K562 (cell line): ENCODE measurements around the gene CEP85L. TPM values are rescaled to one million over a fixed set of nuclear protein-coding genes. Genes with fewer than 3 reads are reported as not detected.
A peak's percentile ranks its signal among the peaks of the same experiment; 100 is the strongest.

ENCODE experiments used
- ATAC-seq: fragments of 200-7000 bp; cut with Tn5 transposase; 3 replicates; pipeline ENCODE4 v1.9.1; 2020; ENCODE audit warnings: moderate library complexity
- BruUV-seq: library from RNA; stranded (reverse); fragments of 400-500 nt; replicated peaks from 2 replicates; lab custom pipeline; 2021; lab: Mats Ljungman, UMichigan
- CTCF ChIA-PET: fragments of 300-600 bp; formaldehyde crosslinking; extraction: SDS; loops from one replicate; lab custom pipeline; 2021; ENCODE audit warnings: low intra/inter-chr PET ratio; lab: Yijun Ruan, JAX
- POLR2A ChIA-PET: fragments of 300-600, 350-650 bp; sonication (Branson Sonifier 250); formaldehyde crosslinking; extraction: SDS; loops from one replicate; lab custom pipeline; 2021; ENCODE audit warnings: antibody characterized with exemption, inconsistent platforms; lab: Yijun Ruan, JAX
- DNase-seq, 4 experiments: peaks; one replicate each; pipeline versions ENCODE4 v3.0.0 to v3.0.0-alpha.2; 2011 to 2018; ENCODE audit warnings: low spot score in 3 of 4, mixed read lengths in 3 of 4; ENCODE audit errors: extremely low read depth in 1 of 4
- FAIRE-seq: peaks from 2 replicates; lab custom pipeline; 2011; peaks lifted over from hg19 to GRCh38; lab: Jason Lieb, UNC
- H2AFZ ChIP-seq: 2 replicates; pipeline ENCODE4 v1.6.0; 2011; ENCODE audit warnings: low read depth, low read length, control low read depth, inconsistent platforms
- H3K27ac ChIP-seq: fragments of 200-600 bp; 3 replicates; pipeline ENCODE4 v1.8.0; 2011; ENCODE audit warnings: low read depth, mild to moderate bottlenecking, control low read depth, inconsistent platforms, low read length, moderate library complexity, mixed read lengths; ENCODE audit errors: extremely low read depth
- H3K27me3 ChIP-seq, 2 experiments: fragments of 300-600 bp in 1 of 2; 2 replicates in 1 of 2; 3 replicates in 1 of 2; pipeline versions ENCODE4 v1.6.0 to v1.8.0; 2011; ENCODE audit warnings: inconsistent platforms in 2 of 2, low read length in 2 of 2, mild to moderate bottlenecking in 1 of 2, mixed read lengths in 1 of 2, moderate library complexity in 1 of 2; ENCODE audit not compliant: control insufficient read depth in 2 of 2, insufficient read depth in 2 of 2
- H3K36me3 ChIP-seq: fragments of 300-600 bp; 3 replicates; pipeline ENCODE4 v1.8.0; 2011; ENCODE audit warnings: mild to moderate bottlenecking, low read length, inconsistent platforms; ENCODE audit not compliant: control insufficient read depth, insufficient read depth
- H3K4me1 ChIP-seq, 2 experiments: fragments of 200-600 bp in 1 of 2; replicated peaks in 1 of 2; 2 replicates in 1 of 2; 3 replicates in 1 of 2; pipeline versions ENCODE4 v1.5.1 to v1.8.0; 2011; ENCODE audit warnings: inconsistent platforms in 2 of 2, low read length in 2 of 2, mild to moderate bottlenecking in 1 of 2, mixed read lengths in 1 of 2, moderate library complexity in 1 of 2; ENCODE audit not compliant: control insufficient read depth in 2 of 2, insufficient read depth in 2 of 2
- H3K4me2 ChIP-seq: 2 replicates; pipeline ENCODE4 v1.6.1; 2011; ENCODE audit warnings: low read length, control low read depth, inconsistent platforms, mixed read lengths; ENCODE audit not compliant: insufficient read depth
- H3K4me3 ChIP-seq: fragments of 200-600 bp; sonication (generic), shearing (Covaris generic); 2 replicates; pipeline ENCODE4 v1.5.1; 2016; ENCODE audit warnings: control low read depth, inconsistent platforms
- H3K79me2 ChIP-seq: fragments of 200-600 bp; 3 replicates; pipeline ENCODE4 v1.8.0; 2011; ENCODE audit warnings: low read length, inconsistent platforms; ENCODE audit not compliant: control insufficient read depth, insufficient read depth
- H3K9ac ChIP-seq, 2 experiments: 2 replicates each; pipeline versions ENCODE4 v1.6.0 to v1.6.1; 2011; ENCODE audit warnings: low read depth in 2 of 2, low read length in 2 of 2, control low read depth in 1 of 2, inconsistent platforms in 1 of 2, mild to moderate bottlenecking in 1 of 2, mixed read lengths in 1 of 2; ENCODE audit not compliant: insufficient read depth in 1 of 2
- H3K9me1 ChIP-seq: one replicate; pipeline ENCODE4 v1.6.0; 2011; ENCODE audit warnings: inconsistent platforms, mild to moderate bottlenecking, low read length, moderate library complexity; ENCODE audit not compliant: control insufficient read depth, insufficient read depth
- H3K9me3 ChIP-seq: replicated peaks from 2 replicates; pipeline ENCODE4 v1.5.1; 2011; ENCODE audit warnings: low read depth, low read length, inconsistent platforms; ENCODE audit not compliant: control insufficient read depth, insufficient read depth
- H4K20me1 ChIP-seq: replicated peaks from 2 replicates; pipeline ENCODE4 v1.6.1; 2011; ENCODE audit warnings: low read length, inconsistent platforms, mixed read lengths; ENCODE audit not compliant: control insufficient read depth, insufficient read depth
- ARID1B ChIP-seq: fragments of 450-650 bp; IDR thresholded peaks from 2 replicates; pipeline ENCODE4 v1.6.1; 2016; ENCODE audit warnings: antibody characterized with exemption, mild to moderate bottlenecking, inconsistent platforms
- ATF2 ChIP-seq: sonication (generic); formaldehyde crosslinking; IDR thresholded peaks from 2 replicates; pipeline ENCODE4 v1.8.1; 2022; ENCODE audit warnings: missing genetic modification reagents
- EHMT2 ChIP-seq: fragments of 450-650 bp; IDR thresholded peaks from 2 replicates; pipeline ENCODE4 v1.6.1; 2018; ENCODE audit warnings: antibody characterized with exemption
- HCFC1 ChIP-seq: IDR thresholded peaks from 2 replicates; pipeline ENCODE4 v1.6.1; 2012; ENCODE audit warnings: low read depth, low read length, improper control_type of control experiment
- HDGF ChIP-seq: fragments of 450-650 bp; IDR thresholded peaks from 2 replicates; pipeline ENCODE4 v1.6.1; 2016
- HMG20A ChIP-seq: fragments of 450-650 bp; formaldehyde crosslinking; conservative IDR thresholded peaks from 2 replicates; pipeline ENCODE4 v1.4.0; 2020; ENCODE audit warnings: mild to moderate bottlenecking, mixed read lengths
- HNRNPK ChIP-seq: fragments of 200-400 bp; formaldehyde crosslinking; IDR thresholded peaks from one replicate; pipeline ENCODE4 v1.6.1; 2018; ENCODE audit warnings: mild to moderate bottlenecking, low read depth, low read length; ENCODE audit not compliant: poor library complexity, severe bottlenecking
- HSF4 ChIP-seq: fragments of 250-450 bp; sonication (Bioruptor Pico); IDR thresholded peaks from 2 replicates; pipeline ENCODE4 v2.1.2; 2022; ENCODE audit warnings: mild to moderate bottlenecking, moderate library complexity, borderline replicate concordance
- LEF1 ChIP-seq: fragments of 450-650 bp; IDR thresholded peaks from 2 replicates; pipeline ENCODE4 v1.6.1; 2016; ENCODE audit warnings: mild to moderate bottlenecking
- NCOA4 ChIP-seq: fragments of 450-650 bp; IDR thresholded peaks from 2 replicates; pipeline ENCODE4 v1.6.1; 2018; ENCODE audit warnings: mild to moderate bottlenecking; ENCODE audit not compliant: partially characterized antibody
- OTX1 ChIP-seq: fragments of 450-650 bp; formaldehyde crosslinking; IDR thresholded peaks from 2 replicates; pipeline ENCODE4 v1.4.0; 2022; ENCODE audit warnings: mild to moderate bottlenecking
- PML ChIP-seq: IDR thresholded peaks from 2 replicates; pipeline ENCODE4 v1.6.1; 2012; ENCODE audit warnings: low read length, inconsistent platforms
- RBM14 ChIP-seq: fragments of 200-400 bp; formaldehyde crosslinking; IDR thresholded peaks from 2 replicates; pipeline ENCODE4 v1.6.1; 2018; ENCODE audit warnings: low read depth, mild to moderate bottlenecking, low read length, moderate library complexity, borderline replicate concordance; ENCODE audit not compliant: insufficient read depth
- RBM25 ChIP-seq: fragments of 200-400 bp; formaldehyde crosslinking; IDR thresholded peaks from 2 replicates; pipeline ENCODE4 v1.6.1; 2018; ENCODE audit warnings: low read length, low read depth, moderate library complexity; ENCODE audit not compliant: severe bottlenecking
- SIN3A ChIP-seq, 2 experiments: fragments of 150-350 bp in 1 of 2; IDR thresholded peaks; 2 replicates each; pipeline ENCODE4 v1.6.1; 2011 to 2016; ENCODE audit warnings: borderline replicate concordance in 2 of 2, low read depth in 2 of 2, low read length in 2 of 2, mild to moderate bottlenecking in 2 of 2, moderate library complexity in 2 of 2; ENCODE audit not compliant: control insufficient read depth in 1 of 2
- SMARCE1 ChIP-seq: fragments of 450-650 bp; IDR thresholded peaks from 2 replicates; pipeline ENCODE4 v1.7.1; 2016; ENCODE audit warnings: mild to moderate bottlenecking
- SRSF3 ChIP-seq: fragments of 200-400 bp; formaldehyde crosslinking; IDR thresholded peaks from 2 replicates; pipeline ENCODE4 v1.6.1; 2016; ENCODE audit warnings: mild to moderate bottlenecking, low read length, moderate library complexity; ENCODE audit not compliant: insufficient read depth
- TBL1XR1 ChIP-seq, 2 experiments: IDR thresholded peaks; 2 replicates each; pipeline ENCODE4 v1.6.1; 2012; ENCODE audit warnings: improper control_type of control experiment in 2 of 2, low read length in 2 of 2, mild to moderate bottlenecking in 1 of 2
- ZNF217 ChIP-seq: sonication (generic); formaldehyde crosslinking; IDR thresholded peaks from 2 replicates; pipeline ENCODE4 v1.8.0; 2022; ENCODE audit warnings: mild to moderate bottlenecking, missing genetic modification reagents
- ZNF384 ChIP-seq: IDR thresholded peaks from 2 replicates; pipeline ENCODE4 v1.6.1; 2012; ENCODE audit warnings: low read depth, low read length, improper control_type of control experiment
- ZNF551 ChIP-seq: fragments of 250-450 bp; sonication (Bioruptor Pico); IDR thresholded peaks from 2 replicates; pipeline ENCODE4 v1.5.0; 2021; ENCODE audit warnings: mild to moderate bottlenecking, moderate library complexity
- ZSCAN29 ChIP-seq: fragments of 450-650 bp; IDR thresholded peaks from 2 replicates; pipeline ENCODE4 v1.6.1; 2017
- WGBS: fragments of 100-300 bp; shearing (Covaris generic); methylation state at CpG from one replicate; pipeline ENCODE4 v1.1.6; 2016; ENCODE audit warnings: low coverage, mixed read lengths; ENCODE audit not compliant: insufficient coverage; ENCODE audit errors: missing lambda C conversion rate; 5-methylcytosine and 5-hydroxymethylcytosine counted together
- in situ Hi-C: fragments of 300-500 bp; cut with MboI; formaldehyde crosslinking; loops from 4 replicates; pipeline ENCODE4 v1.15.0; 2018; ENCODE audit warnings: inconsistent platforms, mixed read lengths
- intact Hi-C: fragments of 100-400 bp; cut with micrococcal nuclease; formaldehyde crosslinking; loops from 2 replicates; pipeline ENCODE4 v1.14.2; 2022
- polyA plus RNA-seq, 8 experiments: library from polyadenylated mRNA; depleted of rRNA in 4 of 8; stranded (reverse) in 5 of 8; unstranded in 3 of 8; fragments of >200 nt; fragmentation: Nextera tagmentation in 2 of 8; fragmentation: Illumina TruSeq in 1 of 8; extraction: Ambion mirVana in 2 of 8; extraction: Trizol in 1 of 8; gene quantifications; 2 replicates each; pipeline versions ENCODE4 v1.2.1 to v1.2.3, GENCODE V29; 2011 to 2014; ENCODE audit warnings: inconsistent platforms in 1 of 8, missing spikeins in 1 of 8
- total RNA-seq, 7 experiments: library from RNA; depleted of rRNA in 6 of 7; stranded (reverse); fragments of >200 nt in 6 of 7; fragmentation: Illumina TruSeq in 2 of 7; extraction: Trizol in 2 of 7; gene quantifications; 2 replicates each; pipeline versions ENCODE4 v1.2.1 to v1.2.3, GENCODE V29; 2011 to 2021; ENCODE audit warnings: low replicate concordance in 1 of 7
- TF ChIP-seq, protein P1 (sequence below): sonication (generic); formaldehyde crosslinking; IDR thresholded peaks from 2 replicates; pipeline ENCODE4 v1.8.0; 2022; ENCODE audit warnings: mild to moderate bottlenecking, missing genetic modification reagents

Gene CEP85L
- total and polyA plus RNA-seq, 9 of the 15 experiments (the other 6 are each of a cell fraction or from before 2014, with no cell fraction given): 4.5 to 15.8 (median 8.3) TPM

DNA sequence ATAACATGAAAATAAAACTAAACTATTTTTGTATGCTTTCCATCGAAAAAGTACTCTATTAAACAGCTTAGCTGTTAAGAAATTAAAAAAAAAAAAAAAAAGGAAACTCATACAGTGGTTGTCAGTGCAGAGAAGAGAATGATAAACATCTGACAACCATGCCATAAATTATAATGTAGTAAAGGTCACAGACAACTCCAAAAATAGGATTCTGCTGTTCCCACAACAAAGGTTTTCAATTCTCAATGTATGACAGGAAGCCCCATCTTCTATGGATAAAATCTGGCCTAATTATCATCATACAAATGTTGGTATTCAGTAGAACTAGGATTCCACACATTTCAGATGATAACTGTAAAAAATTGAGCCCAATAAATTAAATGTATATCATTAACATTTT, 98.3 kb downstream of the CEP85L start:
- Histone ChIP-seq H3K4me3 (no peak overlapping the region), H3K79me2 (no peaks in the 10 kb centered on the region), H2AFZ (no peak overlapping the region), H3K9me3 (no peaks in the 10 kb centered on the region), H3K4me2 (no peak overlapping the region), H3K27me3 (no peaks in the 10 kb centered on the region), H3K9ac (no peak overlapping the region), H3K4me1 (no peaks in the 10 kb centered on the region; a peak in 1 of 5 replicates), H3K9me1 (no peaks in the 10 kb centered on the region), H3K36me3 (no peaks in the 10 kb centered on the region), H4K20me1 (no peaks in the 10 kb centered on the region), H3K27ac (no peak overlapping the region)
- no TSS peak for BruUV-seq
- 9% methylated on average over 1 of the region's 1 CpG for WGBS
- ATAC-seq: no peak
- intact Hi-C loops: loop anchor here (2.0 to 5.0 kb wide), 3 partner anchors 28 to 576 kb away; no protein-coding TSS in a partner anchor
- no peak for FAIRE-seq
- DNase-seq: no peak
- POLR2A ChIA-PET: interaction anchor here (1.8 kb wide), 1 partner anchor 12 kb away, joined by 5 read pairs; no protein-coding TSS in a partner anchor
- CTCF ChIA-PET: interaction anchor here (0.6 to 0.7 kb wide), 2 partner anchors 38 to 988 kb away, joined by 3 to 7 read pairs; no protein-coding TSS in a partner anchor
- in situ Hi-C loops: loop anchor here (10.0 kb wide), 1 partner anchor 268 kb away; no protein-coding TSS in a partner anchor
- TF ChIP-seq ZNF384 (0 out of 2 replicates have a peak, but pooled peaks have one; percentile 11), HNRNPK (no peak), ATF2 (no peak), PML (no peak), EHMT2 (no peak), NCOA4 (no peak), RBM14 (no peak), SRSF3 (no peak), SIN3A (IDR thresholded peaks at IDR 0.05; ENCODE audit: borderline replicate concordance in 2 of 2, control insufficient read depth in 1 of 2, low read depth in 2 of 2, low read length in 2 of 2) (no peak), ZNF217 (CRISPR knock-in tag) (no peak), LEF1 (no peak), HDGF (no peak), RBM25 (no peak), HMG20A (CRISPR knock-in tag) (no peak), ZSCAN29 (no peak), HCFC1 (no peak), ARID1B (peak; percentile 14; the same call in 1 of the 2 replicates), OTX1 (CRISPR knock-in tag) (no peak), ZNF551 (no peak), SMARCE1 (no peak; the same call in 1 of the 2 replicates), TBL1XR1 (IDR thresholded peaks at IDR 0.05; ENCODE audit: low read length in 2 of 2) (no peak), HSF4 (CRISPR knock-in tag) (no peak)
- TF ChIP-seq, protein P1, sequence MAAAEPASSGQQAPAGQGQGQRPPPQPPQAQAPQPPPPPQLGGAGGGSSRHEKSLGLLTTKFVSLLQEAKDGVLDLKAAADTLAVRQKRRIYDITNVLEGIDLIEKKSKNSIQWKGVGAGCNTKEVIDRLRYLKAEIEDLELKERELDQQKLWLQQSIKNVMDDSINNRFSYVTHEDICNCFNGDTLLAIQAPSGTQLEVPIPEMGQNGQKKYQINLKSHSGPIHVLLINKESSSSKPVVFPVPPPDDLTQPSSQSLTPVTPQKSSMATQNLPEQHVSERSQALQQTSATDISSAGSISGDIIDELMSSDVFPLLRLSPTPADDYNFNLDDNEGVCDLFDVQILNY (CRISPR knock-in tag): no peak
